CD8-positive, alpha-beta memory T cell (primary cell): ENCODE data around the gene RALA. TPM values are rescaled to one million over a fixed set of nuclear protein-coding genes. Genes with fewer than 3 reads are reported as not detected.

Source experiments
- CTCF ChIA-PET: fragments of 350-600 bp; sonication (Branson Sonifier 250); formaldehyde crosslinking; loops from one replicate; lab custom pipeline; 2021; ENCODE audit warnings: antibody characterized with exemption; lab: Charles Lee
- POLR2A ChIA-PET: fragments of 350-600 bp; sonication (Branson Sonifier 250); formaldehyde crosslinking; loops from one replicate; lab custom pipeline; 2021; ENCODE audit warnings: antibody characterized with exemption; lab: Charles Lee
- DNase-seq, 5 donors: peaks; one replicate each; pipeline versions ENCODE4 v3.0.0 to v3.0.0-alpha.2; 2020 to 2022; ENCODE audit warnings: mixed read lengths in 1 of 5
- H3K27ac ChIP-seq: one replicate; pipeline ENCODE4 v1.7.0; 2013; ENCODE audit warnings: low read depth, mild to moderate bottlenecking, low read length, moderate library complexity
- H3K27me3 ChIP-seq: 2 replicates; pipeline ENCODE4 v1.7.0; 2013; ENCODE audit warnings: low read length, mild to moderate bottlenecking; ENCODE audit not compliant: insufficient read depth, poor library complexity, severe bottlenecking
- H3K36me3 ChIP-seq: 2 replicates; pipeline ENCODE4 v1.7.0; 2013; ENCODE audit warnings: mild to moderate bottlenecking, low read length, moderate library complexity; ENCODE audit not compliant: insufficient read depth
- H3K4me1 ChIP-seq: 2 replicates; pipeline ENCODE4 v1.7.0; 2013; ENCODE audit warnings: mild to moderate bottlenecking, low read length, moderate library complexity; ENCODE audit not compliant: insufficient read depth
- H3K4me3 ChIP-seq: 2 replicates; pipeline ENCODE4 v1.7.0; 2013; ENCODE audit warnings: mild to moderate bottlenecking, low read length
- H3K9me3 ChIP-seq: 2 replicates; pipeline ENCODE4 v1.7.0; 2013; ENCODE audit warnings: mild to moderate bottlenecking, low read length
- H3K27ac Mint-ChIP-seq, 8 donors: one replicate each; pipeline ENCODE4 v1.8.0; 2020 to 2021; ENCODE audit warnings: mixed read lengths in 8 of 8, mild to moderate bottlenecking in 6 of 8, inconsistent platforms in 3 of 8, moderate library complexity in 3 of 8
- H3K27me3 Mint-ChIP-seq, 2 donors: one replicate each; pipeline ENCODE4 v1.8.0; 2020 to 2021; ENCODE audit warnings: mixed read lengths in 2 of 2, mild to moderate bottlenecking in 1 of 2, moderate library complexity in 1 of 2
- H3K36me3 Mint-ChIP-seq, 3 donors: one replicate each; pipeline ENCODE4 v1.8.0; 2020 to 2021; ENCODE audit warnings: mixed read lengths in 3 of 3, inconsistent platforms in 1 of 3, mild to moderate bottlenecking in 1 of 3
- H3K4me1 Mint-ChIP-seq, 3 donors: one replicate each; pipeline ENCODE4 v1.8.0; 2020 to 2021; ENCODE audit warnings: mixed read lengths in 3 of 3, inconsistent platforms in 1 of 3, mild to moderate bottlenecking in 1 of 3
- H3K4me3 Mint-ChIP-seq, 7 donors: one replicate each; pipeline ENCODE4 v1.8.0; 2020 to 2021; ENCODE audit warnings: mixed read lengths in 7 of 7, mild to moderate bottlenecking in 6 of 7, moderate library complexity in 4 of 7, inconsistent platforms in 2 of 7
- H3K9me3 Mint-ChIP-seq, 5 donors: one replicate each; pipeline ENCODE4 v1.8.0; 2020 to 2022; ENCODE audit warnings: mixed read lengths in 5 of 5, mild to moderate bottlenecking in 3 of 5, moderate library complexity in 2 of 5, inconsistent platforms in 1 of 5
- polyA plus RNA-seq: library from polyadenylated mRNA; unstranded; fragments of 300-500 nt; fragmentation: Illumina TruSeq; gene quantifications from one replicate; pipeline ENCODE4 v1.2.3, GENCODE V29; 2021
- total RNA-seq, 2 experiments: library from RNA; stranded (reverse); gene quantifications; one replicate each; pipeline ENCODE4 v1.2.3, GENCODE V29; 2021

The RALA gene, protein sequence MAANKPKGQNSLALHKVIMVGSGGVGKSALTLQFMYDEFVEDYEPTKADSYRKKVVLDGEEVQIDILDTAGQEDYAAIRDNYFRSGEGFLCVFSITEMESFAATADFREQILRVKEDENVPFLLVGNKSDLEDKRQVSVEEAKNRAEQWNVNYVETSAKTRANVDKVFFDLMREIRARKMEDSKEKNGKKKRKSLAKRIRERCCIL
- total RNA-seq (10 to 100 TPM; 32.9 to 33.0 TPM), polyA plus RNA-seq (38.6 TPM)

GRCh38 chr7:39623047-39623731, at the start of gene RALA:
TSS of gene RALA (plus strand) at chr7:39623572. CDS start at chr7:39686668, 63,096 bp downstream.
- Histone ChIP-seq H3K9me3 (no peaks in the 10 kb centered on the region), H3K27me3 (no peaks in the 10 kb centered on the region), H3K4me3 (peak within 1 kb of the TSS; percentile 75), H3K36me3 (no peaks in the 10 kb centered on the region), H3K27ac (peak within 1 kb of the TSS; percentile 83), H3K4me1 (peaks cover 51% of the 10 kb centered on the region)
- no peaks in the 10 kb centered on the region for H3K27me3 Mint-ChIP-seq
- H3K36me3 Mint-ChIP-seq = peaks cover 0 to 22% (median 0%) of the 10 kb centered on the region in 3 donors
- peak; percentile 85 to 91 (median 86) for DNase-seq
- peak within 1 kb of the TSS; percentile 89 to 97 (median 94) for H3K4me3 Mint-ChIP-seq
- H3K4me1 Mint-ChIP-seq = peaks cover 42 to 54% (median 53%) of the 10 kb centered on the region in 3 donors
- no peaks in the 10 kb centered on the region for H3K9me3 Mint-ChIP-seq
- CTCF ChIA-PET = interaction anchor here (1.3 to 4.0 kb wide), 7 partner anchors 30 to 119 kb away, joined by 3 to 30 read pairs (median 3); no protein-coding TSS in a partner anchor
- POLR2A ChIA-PET = interaction anchor here (0.8 to 2.3 kb wide), 6 partner anchors 9 to 1280 kb away, joined by 3 to 14 read pairs (median 6); partner anchors contain the start of gene CDK13
- H3K27ac Mint-ChIP-seq = peak within 1 kb of the TSS; percentile 87 to 98 (median 93)

GRCh38 chr7:39574673-39575349, 48.6 kb upstream of the RALA start:
- ChIA-PET CTCF (interaction anchor here (9.8 kb wide), 1 partner anchor 167 kb away, joined by 346 read pairs; no protein-coding TSS in a partner anchor), POLR2A (interaction anchor here (0.7 kb wide), 1 partner anchor 138 kb away, joined by 17 read pairs; no protein-coding TSS in a partner anchor)
- Histone ChIP-seq H3K9me3 (no peaks in the 10 kb centered on the region), H3K4me1 (no peaks in the 10 kb centered on the region), H3K27me3 (no peaks in the 10 kb centered on the region), H3K36me3 (peaks cover 3% of the 10 kb centered on the region), H3K4me3 (no peak overlapping the region), H3K27ac (no peak overlapping the region)
- H3K27ac Mint-ChIP-seq = peak overlapping the region in 3 of 8 donors; percentile 22 to 46 (median 37)
- H3K4me3 Mint-ChIP-seq = no peak overlapping the region
- no peak for DNase-seq
- H3K4me1 Mint-ChIP-seq = peaks cover 0 to 6% (median 0%) of the 10 kb centered on the region in 3 donors
- H3K36me3 Mint-ChIP-seq = peaks cover 0 to 45% (median 4%) of the 10 kb centered on the region in 3 donors
- no peaks in the 10 kb centered on the region for H3K27me3 Mint-ChIP-seq
- H3K9me3 Mint-ChIP-seq = no peaks in the 10 kb centered on the region

- Histone ChIP-seq H3K27ac (no peak overlapping the region), H3K4me3 (no peak overlapping the region), H3K4me1 (no peaks in the 10 kb centered on the region), H3K9me3 (no peaks in the 10 kb centered on the region), H3K36me3 (peaks cover 3% of the 10 kb centered on the region), H3K27me3 (no peaks in the 10 kb centered on the region)
- H3K36me3 Mint-ChIP-seq = peaks cover 0 to 23% (median 4%) of the 10 kb centered on the region in 3 donors
- CTCF ChIA-PET = interaction anchor here (1.1 to 9.8 kb wide), 4 partner anchors 10 to 319 kb away, joined by 3 to 346 read pairs (median 4); no protein-coding TSS in a partner anchor
- H3K27ac Mint-ChIP-seq = no peak overlapping the region
- POLR2A ChIA-PET = no interaction called here
- no peak overlapping the region for H3K4me3 Mint-ChIP-seq
- H3K27me3 Mint-ChIP-seq = no peaks in the 10 kb centered on the region
- H3K4me1 Mint-ChIP-seq = peaks cover 3 to 4% (median 4%) of the 10 kb centered on the region in 3 donors
- H3K9me3 Mint-ChIP-seq = no peaks in the 10 kb centered on the region
- no peak for DNase-seq
These were observed 46.0 kb upstream of the RALA start for GRCh38 chr7:39577229-39577874.

GRCh38 chr7:39580149-39580874, 43.1 kb upstream of the RALA start:
- ChIA-PET CTCF (interaction anchor here (0.7 to 9.8 kb wide), 39 partner anchors 8 to 554 kb away, joined by 3 to 346 read pairs (median 4); partner anchors contain the start of genes MPLKIP, RALA, SUGCT and YAE1), POLR2A (interaction anchor here (0.5 to 0.7 kb wide), 3 partner anchors 14 to 153 kb away, joined by 3 to 5 read pairs (median 4); no protein-coding TSS in a partner anchor)
- H3K9me3 ChIP-seq = no peaks in the 10 kb centered on the region
- no peaks in the 10 kb centered on the region for H3K36me3 ChIP-seq
- H3K4me1 ChIP-seq = no peaks in the 10 kb centered on the region
- no peak overlapping the region for H3K4me3 ChIP-seq
- no peaks in the 10 kb centered on the region for H3K27me3 ChIP-seq
- H3K27me3 Mint-ChIP-seq = no peaks in the 10 kb centered on the region
- H3K36me3 Mint-ChIP-seq = peaks cover 0 to 9% (median 0%) of the 10 kb centered on the region in 3 donors
- no peak overlapping the region for H3K27ac ChIP-seq
- peak; percentile 59 to 82 (median 66) for DNase-seq
- peak overlapping the region in 1 of 8 donors; percentile 10 for H3K27ac Mint-ChIP-seq
- H3K4me3 Mint-ChIP-seq = no peak overlapping the region
- no peaks in the 10 kb centered on the region for H3K9me3 Mint-ChIP-seq
- peaks cover 3 to 4% (median 4%) of the 10 kb centered on the region in 3 donors for H3K4me1 Mint-ChIP-seq

GRCh38 chr7:39582536-39582935, 40.8 kb upstream of the RALA start:
- ChIA-PET POLR2A (no interaction called here), CTCF (interaction anchor here (1.6 to 9.8 kb wide), 3 partner anchors 16 to 159 kb away, joined by 6 to 346 read pairs (median 30); partner anchors contain the start of genes RALA and YAE1)
- Mint-ChIP-seq H3K4me1 (peaks cover 3 to 4% (median 4%) of the 10 kb centered on the region in 3 donors), H3K27ac (no peak overlapping the region), H3K36me3 (peaks cover 0 to 6% (median 0%) of the 10 kb centered on the region in 3 donors), H3K9me3 (no peaks in the 10 kb centered on the region), H3K4me3 (no peak overlapping the region), H3K27me3 (no peaks in the 10 kb centered on the region)
- H3K4me1 ChIP-seq = no peaks in the 10 kb centered on the region
- no peaks in the 10 kb centered on the region for H3K36me3 ChIP-seq
- no peak overlapping the region for H3K27ac ChIP-seq
- H3K4me3 ChIP-seq = no peak overlapping the region
- DNase-seq = no peak
- H3K27me3 ChIP-seq = no peaks in the 10 kb centered on the region
- no peaks in the 10 kb centered on the region for H3K9me3 ChIP-seq

GRCh38 chr7:39583539-39583938, 39.8 kb upstream of the RALA start:
- Histone ChIP-seq H3K4me1 (no peaks in the 10 kb centered on the region), H3K27ac (no peak overlapping the region), H3K4me3 (no peak overlapping the region), H3K9me3 (no peaks in the 10 kb centered on the region), H3K36me3 (no peaks in the 10 kb centered on the region), H3K27me3 (no peaks in the 10 kb centered on the region)
- no peak for DNase-seq
- CTCF ChIA-PET = interaction anchor here (9.8 kb wide), 1 partner anchor 158 kb away, joined by 346 read pairs; no protein-coding TSS in a partner anchor
- POLR2A ChIA-PET = no interaction called here
- H3K27ac Mint-ChIP-seq = no peak overlapping the region
- H3K4me1 Mint-ChIP-seq = peaks cover 3 to 12% (median 4%) of the 10 kb centered on the region in 3 donors
- H3K9me3 Mint-ChIP-seq = no peaks in the 10 kb centered on the region
- H3K36me3 Mint-ChIP-seq = peaks cover 0 to 1% (median 0%) of the 10 kb centered on the region in 3 donors
- H3K27me3 Mint-ChIP-seq = no peaks in the 10 kb centered on the region
- H3K4me3 Mint-ChIP-seq = no peak overlapping the region

- Histone ChIP-seq H3K9me3 (no peaks in the 10 kb centered on the region), H3K27ac (no peak overlapping the region), H3K27me3 (no peaks in the 10 kb centered on the region), H3K4me1 (peaks cover 11% of the 10 kb centered on the region), H3K4me3 (no peak overlapping the region), H3K36me3 (no peaks in the 10 kb centered on the region)
- H3K27ac Mint-ChIP-seq = peak overlapping the region in 1 of 8 donors; percentile 17
- POLR2A ChIA-PET = no interaction called here
- no peaks in the 10 kb centered on the region for H3K27me3 Mint-ChIP-seq
- DNase-seq = no peak
- peaks cover 11 to 38% (median 19%) of the 10 kb centered on the region in 3 donors for H3K4me1 Mint-ChIP-seq
- no peaks in the 10 kb centered on the region for H3K9me3 Mint-ChIP-seq
- CTCF ChIA-PET = no interaction called here
- H3K4me3 Mint-ChIP-seq = no peak overlapping the region
- H3K36me3 Mint-ChIP-seq = no peaks in the 10 kb centered on the region
These were observed 36.0 kb upstream of the RALA start for GRCh38 chr7:39587393-39587792.
